CD4-positive, alpha-beta T cell treated with Interleukin-6 for 4 hours (primary cell): Measurements from ENCODE around the gene ZXDC.

ENCODE experiments used
- DNase-seq: peaks from one replicate; pipeline ENCODE4 v3.0.0-alpha.2; 2020; ENCODE audit warnings: mixed read lengths

Gene ZXDC

GRCh38 chr3:126448893-126449180 is 26.9 kb downstream of the ZXDC start:
- DNase-seq = no peak

GRCh38 chr3:126448136-126448892 is 27.4 kb downstream of the ZXDC start:
- no peak for DNase-seq

- DNase-seq = no peak
Observed at GRCh38 chr3:126447456-126448106, 28.1 kb downstream of the ZXDC start.

- DNase-seq = no peak
Observed at GRCh38 chr3:126446791-126447190, 28.9 kb downstream of the ZXDC start.

- no peak for DNase-seq
Observed at GRCh38 chr3:126446301-126446700, 29.4 kb downstream of the ZXDC start.

- no peak for DNase-seq
Observed at GRCh38 chr3:126445506-126445905, 30.2 kb downstream of the ZXDC start.

GRCh38 chr3:126442856-126443242 is 32.8 kb downstream of the ZXDC start:
- DNase-seq = no peak

- DNase-seq = no peak
Observed at GRCh38 chr3:126442094-126442855, 33.4 kb downstream of the ZXDC start.

- DNase-seq = no peak
Observed at GRCh38 chr3:126441256-126441880, 34.3 kb downstream of the ZXDC start.

- DNase-seq = no peak
Observed at GRCh38 chr3:126440709-126440995, 35.0 kb downstream of the ZXDC start.

GRCh38 chr3:126439968-126440708 is 35.6 kb downstream of the ZXDC start:
- DNase-seq = no peak

GRCh38 chr3:126439346-126439967 is 36.2 kb downstream of the ZXDC start:
- no peak for DNase-seq

- no peak for DNase-seq
Observed at GRCh38 chr3:126438746-126439145, 36.9 kb downstream of the ZXDC start.

GRCh38 chr3:126438186-126438585 is 37.5 kb downstream of the ZXDC start:
- DNase-seq = no peak

- DNase-seq = no peak
Observed at GRCh38 chr3:126436826-126437717, 38.6 kb downstream of the ZXDC start.

GRCh38 chr3:126435456-126436315 is 40.0 kb downstream of the ZXDC start:
- no peak for DNase-seq

- DNase-seq = no peak
Observed at GRCh38 chr3:126434931-126435411, 40.7 kb downstream of the ZXDC start.

- no peak for DNase-seq
Observed at GRCh38 chr3:126434264-126434590, 41.5 kb downstream of the ZXDC start.

- DNase-seq = no peak
Observed at GRCh38 chr3:126433496-126434263, 42.0 kb downstream of the ZXDC start.

GRCh38 chr3:126433105-126433430 is 42.6 kb downstream of the ZXDC start:
- no peak for DNase-seq
